ENCODE measurements around the gene DUSP12. TPM values are rescaled to one million over a fixed set of nuclear protein-coding genes. Genes with fewer than 3 reads are reported as not detected.

The DUSP12 gene
- total and polyA plus RNA-seq, 2 experiments from 2014 or later = 34.2 to 34.9 TPM

DNA sequence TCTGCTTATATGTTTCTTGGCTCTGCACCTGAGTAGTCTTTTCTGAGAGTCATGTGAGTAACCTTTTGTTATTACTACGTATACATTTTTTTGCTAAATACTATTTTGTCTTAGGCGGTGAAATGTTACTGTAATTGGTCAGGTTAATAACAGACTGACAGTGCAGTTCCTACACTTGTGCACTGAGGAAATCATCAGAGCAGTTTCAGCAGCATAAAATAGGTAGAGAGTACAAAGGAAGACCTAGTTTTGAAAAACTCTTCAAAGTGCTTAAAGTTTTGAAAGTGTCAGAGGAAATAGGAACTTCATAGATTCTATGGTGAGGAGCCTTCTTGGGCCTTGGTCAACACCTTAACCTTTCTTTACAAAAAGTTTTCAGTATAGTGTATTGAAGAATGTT is 27.7 kb downstream of the DUSP12 start:
- in situ Hi-C loops (cut with MboI) = no loop called here
- no peaks in the 10 kb centered on the region for H3K36me3 ChIP-seq (ENCODE audit: low read depth)
- TF ChIP-seq EZH2phosphoT487 (IDR thresholded peaks at IDR 0.05; ENCODE audit: insufficient read depth, low read depth) (no peak), EZH2 (IDR thresholded peaks at IDR 0.05; ENCODE audit: insufficient read depth, poor library complexity, severe bottlenecking) (no peak)
- no peaks in the 10 kb centered on the region for H3K9me2 ChIP-seq (ENCODE audit: insufficient read depth)
- no peak overlapping the region for H2AFZ ChIP-seq
- no peaks in the 10 kb centered on the region for H3F3A ChIP-seq (ENCODE audit: insufficient read depth)
- peaks cover 69% of the 10 kb centered on the region for H3K79me2 ChIP-seq (ENCODE audit: insufficient read depth)
- no peak overlapping the region for H3K4me3 ChIP-seq
- H3K4me2 ChIP-seq (ENCODE audit: unreplicated experiment) = no peak overlapping the region
- peaks cover 25% of the 10 kb centered on the region for H3K4me1 ChIP-seq (ENCODE audit: insufficient read depth)
- no peaks in the 10 kb centered on the region for H3K27me3 ChIP-seq (replicated peaks; ENCODE audit: insufficient read depth)
- no peak overlapping the region for H3K9ac ChIP-seq
- no peaks in the 10 kb centered on the region for H4K20me1 ChIP-seq (ENCODE audit: insufficient read depth)
- H3K27ac ChIP-seq = no peak overlapping the region
- DNase-seq = no peak
- WGBS, 2 experiments (ENCODE audit: low coverage in 1 of 2, low lambda C conversion rate in 2 of 2, missing lambda C conversion rate in 2 of 2) = 98% methylated on average over 2 of the region's 2 CpGs
- no peaks in the 10 kb centered on the region for H3K9me3 ChIP-seq (ENCODE audit: low read depth)

GRCh38 chr1:161778522-161778921 is 28.9 kb downstream of the DUSP12 start:
- in situ Hi-C loops (cut with MboI) = no loop called here
- Histone ChIP-seq H3K9ac (no peak overlapping the region), H3F3A (ENCODE audit: insufficient read depth) (no peaks in the 10 kb centered on the region), H3K27me3 (replicated peaks; ENCODE audit: insufficient read depth) (no peaks in the 10 kb centered on the region), H3K4me1 (ENCODE audit: insufficient read depth) (peaks cover 27% of the 10 kb centered on the region), H3K27ac (no peak overlapping the region), H3K36me3 (ENCODE audit: low read depth) (peaks cover 4% of the 10 kb centered on the region; the same call in 1 of the 2 replicates), H3K79me2 (ENCODE audit: insufficient read depth) (peaks cover 57% of the 10 kb centered on the region), H4K20me1 (ENCODE audit: insufficient read depth) (no peaks in the 10 kb centered on the region), H2AFZ (no peak overlapping the region), H3K9me3 (ENCODE audit: low read depth) (no peaks in the 10 kb centered on the region), H3K9me2 (ENCODE audit: insufficient read depth) (no peaks in the 10 kb centered on the region), H3K4me3 (no peak overlapping the region), H3K4me2 (ENCODE audit: unreplicated experiment) (no peak overlapping the region)
- WGBS, 2 experiments (ENCODE audit: low coverage in 1 of 2, low lambda C conversion rate in 2 of 2, missing lambda C conversion rate in 2 of 2) = 88 to 94% methylated on average over 1 of the region's 1 CpG
- no peak for TF ChIP-seq EZH2phosphoT487 (IDR thresholded peaks at IDR 0.05; ENCODE audit: insufficient read depth, low read depth)
- no peak for TF ChIP-seq EZH2 (IDR thresholded peaks at IDR 0.05; ENCODE audit: insufficient read depth, poor library complexity, severe bottlenecking)
- no peak for DNase-seq

GRCh38 chr1:161779393-161779792 is 29.8 kb downstream of the DUSP12 start:
- no peak overlapping the region for H3K27ac ChIP-seq
- peak; percentile 16 for DNase-seq
- H3K27me3 ChIP-seq (replicated peaks; ENCODE audit: insufficient read depth) = no peaks in the 10 kb centered on the region
- peaks cover 48% of the 10 kb centered on the region for H3K79me2 ChIP-seq (ENCODE audit: insufficient read depth)
- no peak overlapping the region for H3K4me3 ChIP-seq
- no peak for TF ChIP-seq EZH2phosphoT487 (IDR thresholded peaks at IDR 0.05; ENCODE audit: insufficient read depth, low read depth)
- no peak for TF ChIP-seq EZH2 (IDR thresholded peaks at IDR 0.05; ENCODE audit: insufficient read depth, poor library complexity, severe bottlenecking)
- no peaks in the 10 kb centered on the region for H3K9me2 ChIP-seq (ENCODE audit: insufficient read depth)
- in situ Hi-C loops (cut with MboI) = no loop called here
- H3K36me3 ChIP-seq (ENCODE audit: low read depth) = peaks cover 12% of the 10 kb centered on the region; the same call in 1 of the 2 replicates
- H2AFZ ChIP-seq = no peak overlapping the region
- H3F3A ChIP-seq (ENCODE audit: insufficient read depth) = no peaks in the 10 kb centered on the region
- H3K9me3 ChIP-seq (ENCODE audit: low read depth) = no peaks in the 10 kb centered on the region
- H3K4me1 ChIP-seq (ENCODE audit: insufficient read depth) = peaks cover 27% of the 10 kb centered on the region
- 95 to 96% methylated on average over 2 of the region's 2 CpGs for WGBS, 2 experiments (ENCODE audit: low coverage in 1 of 2, low lambda C conversion rate in 2 of 2, missing lambda C conversion rate in 2 of 2)
- no peaks in the 10 kb centered on the region for H4K20me1 ChIP-seq (ENCODE audit: insufficient read depth)
- H3K4me2 ChIP-seq (ENCODE audit: unreplicated experiment) = no peak overlapping the region
- H3K9ac ChIP-seq = no peak overlapping the region

GRCh38 chr1:161781995-161782394 is 32.4 kb downstream of the DUSP12 start:
- peak; percentile 64 for DNase-seq
- Histone ChIP-seq H3K4me1 (ENCODE audit: insufficient read depth) (peaks cover 27% of the 10 kb centered on the region), H3K79me2 (ENCODE audit: insufficient read depth) (peaks cover 22% of the 10 kb centered on the region), H3F3A (ENCODE audit: insufficient read depth) (no peaks in the 10 kb centered on the region), H3K4me3 (no peak overlapping the region), H3K9me3 (ENCODE audit: low read depth) (no peaks in the 10 kb centered on the region), H3K9me2 (ENCODE audit: insufficient read depth) (no peaks in the 10 kb centered on the region), H3K4me2 (ENCODE audit: unreplicated experiment) (peak overlapping the region; percentile 48), H3K36me3 (ENCODE audit: low read depth) (peaks cover 16% of the 10 kb centered on the region; the same call in 1 of the 2 replicates), H2AFZ (no peak overlapping the region), H3K27ac (no peak overlapping the region), H3K27me3 (replicated peaks; ENCODE audit: insufficient read depth) (no peaks in the 10 kb centered on the region), H3K9ac (peak overlapping the region; percentile 3; the same call in 1 of the 2 replicates), H4K20me1 (ENCODE audit: insufficient read depth) (no peaks in the 10 kb centered on the region)
- in situ Hi-C loops (cut with MboI) = no loop called here
- TF ChIP-seq EZH2 (IDR thresholded peaks at IDR 0.05; ENCODE audit: insufficient read depth, poor library complexity, severe bottlenecking) = no peak
- TF ChIP-seq EZH2phosphoT487 (IDR thresholded peaks at IDR 0.05; ENCODE audit: insufficient read depth, low read depth) = no peak

GRCh38 chr1:161782886-161783285 is 33.3 kb downstream of the DUSP12 start:
- Histone ChIP-seq H2AFZ (no peak overlapping the region), H3K4me2 (ENCODE audit: unreplicated experiment) (no peak overlapping the region), H3K36me3 (ENCODE audit: low read depth) (peaks cover 16% of the 10 kb centered on the region; the same call in 1 of the 2 replicates), H3K27me3 (replicated peaks; ENCODE audit: insufficient read depth) (no peaks in the 10 kb centered on the region), H3F3A (ENCODE audit: insufficient read depth) (no peaks in the 10 kb centered on the region), H3K9me2 (ENCODE audit: insufficient read depth) (no peaks in the 10 kb centered on the region), H4K20me1 (ENCODE audit: insufficient read depth) (no peaks in the 10 kb centered on the region), H3K4me3 (no peak overlapping the region), H3K9ac (no peak overlapping the region), H3K9me3 (ENCODE audit: low read depth) (no peaks in the 10 kb centered on the region), H3K27ac (no peak overlapping the region), H3K79me2 (ENCODE audit: insufficient read depth) (peaks cover 15% of the 10 kb centered on the region; the same call in 1 of the 2 replicates), H3K4me1 (ENCODE audit: insufficient read depth) (peaks cover 27% of the 10 kb centered on the region)
- in situ Hi-C loops (cut with MboI) = no loop called here
- TF ChIP-seq EZH2 (IDR thresholded peaks at IDR 0.05; ENCODE audit: insufficient read depth, poor library complexity, severe bottlenecking) = no peak
- TF ChIP-seq EZH2phosphoT487 (IDR thresholded peaks at IDR 0.05; ENCODE audit: insufficient read depth, low read depth) = no peak
- 96 to 97% methylated on average over 4 of the region's 4 CpGs for WGBS, 2 experiments (ENCODE audit: low coverage in 1 of 2, low lambda C conversion rate in 2 of 2, missing lambda C conversion rate in 2 of 2)
- no peak for DNase-seq
